ENCODE measurements around the gene HDAC9.

HDAC9 gene

GRCh38 chr7:18799899-18800298 lies 304.4 kb downstream of the HDAC9 start:
- Histone ChIP-seq H3K36me3 (ENCODE audit: control insufficient read depth, insufficient read depth, low read length) (no peaks in the 10 kb centered on the region), H3K4me3 (replicated peaks; ENCODE audit: low read depth, low read length) (no peak overlapping the region), H3K27me3 (replicated peaks; ENCODE audit: control insufficient read depth, insufficient read depth, low read length) (no peaks in the 10 kb centered on the region)
- no peak for TF ChIP-seq CTCF (IDR thresholded peaks at IDR 0.05; ENCODE audit: insufficient read depth, low read length, poor library complexity, severe bottlenecking)
- DNase-seq (ENCODE audit: extremely low read depth, insufficient read length): no peak

GRCh38 chr7:18803923-18804322 lies 308.4 kb downstream of the HDAC9 start:
- Histone ChIP-seq H3K27me3 (replicated peaks; ENCODE audit: control insufficient read depth, insufficient read depth, low read length) (no peaks in the 10 kb centered on the region), H3K4me3 (replicated peaks; ENCODE audit: low read depth, low read length) (no peak overlapping the region), H3K36me3 (ENCODE audit: control insufficient read depth, insufficient read depth, low read length) (no peaks in the 10 kb centered on the region)
- no peak for DNase-seq (ENCODE audit: extremely low read depth, insufficient read length)
- TF ChIP-seq CTCF (IDR thresholded peaks at IDR 0.05; ENCODE audit: insufficient read depth, low read length, poor library complexity, severe bottlenecking): no peak

- no peak for DNase-seq (ENCODE audit: extremely low read depth, insufficient read length)
- Histone ChIP-seq H3K27me3 (replicated peaks; ENCODE audit: control insufficient read depth, insufficient read depth, low read length) (no peaks in the 10 kb centered on the region), H3K4me3 (replicated peaks; ENCODE audit: low read depth, low read length) (no peak overlapping the region), H3K36me3 (ENCODE audit: control insufficient read depth, insufficient read depth, low read length) (no peaks in the 10 kb centered on the region)
- no peak for TF ChIP-seq CTCF (IDR thresholded peaks at IDR 0.05; ENCODE audit: insufficient read depth, low read length, poor library complexity, severe bottlenecking)
Measured at GRCh38 chr7:18806177-18806576, 310.6 kb downstream of the HDAC9 start.

- Histone ChIP-seq H3K36me3 (ENCODE audit: control insufficient read depth, insufficient read depth, low read length) (no peaks in the 10 kb centered on the region), H3K4me3 (replicated peaks; ENCODE audit: low read depth, low read length) (no peak overlapping the region), H3K27me3 (replicated peaks; ENCODE audit: control insufficient read depth, insufficient read depth, low read length) (no peaks in the 10 kb centered on the region)
- no peak for TF ChIP-seq CTCF (IDR thresholded peaks at IDR 0.05; ENCODE audit: insufficient read depth, low read length, poor library complexity, severe bottlenecking)
- DNase-seq (ENCODE audit: extremely low read depth, insufficient read length): no peak
Measured at GRCh38 chr7:18808026-18808425, 312.5 kb downstream of the HDAC9 start.

- Histone ChIP-seq H3K36me3 (ENCODE audit: control insufficient read depth, insufficient read depth, low read length) (no peaks in the 10 kb centered on the region), H3K27me3 (replicated peaks; ENCODE audit: control insufficient read depth, insufficient read depth, low read length) (no peaks in the 10 kb centered on the region), H3K4me3 (replicated peaks; ENCODE audit: low read depth, low read length) (no peak overlapping the region)
- TF ChIP-seq CTCF (IDR thresholded peaks at IDR 0.05; ENCODE audit: insufficient read depth, low read length, poor library complexity, severe bottlenecking): no peak
- DNase-seq (ENCODE audit: extremely low read depth, insufficient read length): no peak
Measured at GRCh38 chr7:18815261-18815960, 319.9 kb downstream of the HDAC9 start.

GRCh38 chr7:18820981-18821380 lies 325.4 kb downstream of the HDAC9 start:
- Histone ChIP-seq H3K36me3 (ENCODE audit: control insufficient read depth, insufficient read depth, low read length) (no peaks in the 10 kb centered on the region), H3K4me3 (replicated peaks; ENCODE audit: low read depth, low read length) (no peak overlapping the region), H3K27me3 (replicated peaks; ENCODE audit: control insufficient read depth, insufficient read depth, low read length) (no peaks in the 10 kb centered on the region)
- DNase-seq (ENCODE audit: extremely low read depth, insufficient read length): no peak
- no peak for TF ChIP-seq CTCF (IDR thresholded peaks at IDR 0.05; ENCODE audit: insufficient read depth, low read length, poor library complexity, severe bottlenecking)
